ENCODE data around the gene THADA. TPM values are rescaled to one million over a fixed set of nuclear protein-coding genes. Genes with fewer than 3 reads are reported as not detected.

THADA gene
- total RNA-seq, 1 donor from 2014 or later: 50.6 TPM

- H3K36me3 ChIP-seq (ENCODE audit: control insufficient read depth in 3 of 3, insufficient read depth in 3 of 3, low read length in 3 of 3): no peaks in the 10 kb centered on the region
- no peaks in the 10 kb centered on the region for H3K27me3 ChIP-seq (ENCODE audit: control insufficient read depth in 3 of 3, insufficient read depth in 3 of 3, low read length in 3 of 3)
- no peak overlapping the region for H3K9ac ChIP-seq (ENCODE audit: low read depth in 1 of 3, low read length in 3 of 3)
- H3K27ac ChIP-seq (ENCODE audit: low read depth, low read length): no peak overlapping the region
- H3K9me3 ChIP-seq (ENCODE audit: control insufficient read depth in 3 of 3, low read length in 3 of 3): no peaks in the 10 kb centered on the region
- H3K4me1 ChIP-seq (ENCODE audit: control insufficient read depth in 3 of 3, insufficient read depth in 3 of 3, low read length in 3 of 3): peaks cover 2 to 9% (median 5%) of the 10 kb centered on the region in 3 donors
- no peak overlapping the region for H3K4me3 ChIP-seq (ENCODE audit: low read length in 3 of 3)
Measured at GRCh38 chr2:43421194-43421593, 174.6 kb downstream of the THADA start.

- no peaks in the 10 kb centered on the region for H3K27me3 ChIP-seq (ENCODE audit: control insufficient read depth in 3 of 3, insufficient read depth in 3 of 3, low read length in 3 of 3)
- no peak overlapping the region for H3K27ac ChIP-seq (ENCODE audit: low read depth, low read length)
- no peak overlapping the region for H3K9ac ChIP-seq (ENCODE audit: low read depth in 1 of 3, low read length in 3 of 3)
- H3K4me3 ChIP-seq (ENCODE audit: low read length in 3 of 3): no peak overlapping the region
- no peaks in the 10 kb centered on the region for H3K36me3 ChIP-seq (ENCODE audit: control insufficient read depth in 3 of 3, insufficient read depth in 3 of 3, low read length in 3 of 3)
- no peaks in the 10 kb centered on the region for H3K9me3 ChIP-seq (ENCODE audit: control insufficient read depth in 3 of 3, low read length in 3 of 3)
- peaks cover 0 to 7% (median 5%) of the 10 kb centered on the region in 3 donors for H3K4me1 ChIP-seq (ENCODE audit: control insufficient read depth in 3 of 3, insufficient read depth in 3 of 3, low read length in 3 of 3)
Measured at GRCh38 chr2:43420389-43420801, 175.4 kb downstream of the THADA start.

- Histone ChIP-seq H3K27ac (ENCODE audit: low read depth, low read length) (no peak overlapping the region), H3K4me1 (ENCODE audit: control insufficient read depth in 3 of 3, insufficient read depth in 3 of 3, low read length in 3 of 3) (peaks cover 0 to 12% (median 7%) of the 10 kb centered on the region in 3 donors), H3K27me3 (ENCODE audit: control insufficient read depth in 3 of 3, insufficient read depth in 3 of 3, low read length in 3 of 3) (no peaks in the 10 kb centered on the region), H3K36me3 (ENCODE audit: control insufficient read depth in 3 of 3, insufficient read depth in 3 of 3, low read length in 3 of 3) (no peaks in the 10 kb centered on the region), H3K9me3 (ENCODE audit: control insufficient read depth in 3 of 3, low read length in 3 of 3) (no peaks in the 10 kb centered on the region), H3K4me3 (ENCODE audit: low read length in 3 of 3) (no peak overlapping the region), H3K9ac (ENCODE audit: low read depth in 1 of 3, low read length in 3 of 3) (no peak overlapping the region)
Measured at GRCh38 chr2:43419876-43420275, 176.0 kb downstream of the THADA start.

GRCh38 chr2:43419243-43419642, 176.6 kb downstream of the THADA start:
- Histone ChIP-seq H3K4me3 (ENCODE audit: low read length in 3 of 3) (no peak overlapping the region), H3K27ac (ENCODE audit: low read depth, low read length) (no peak overlapping the region), H3K4me1 (ENCODE audit: control insufficient read depth in 3 of 3, insufficient read depth in 3 of 3, low read length in 3 of 3) (peaks cover under 1 to 17% (median 9%) of the 10 kb centered on the region in 3 donors), H3K27me3 (ENCODE audit: control insufficient read depth in 3 of 3, insufficient read depth in 3 of 3, low read length in 3 of 3) (no peaks in the 10 kb centered on the region), H3K36me3 (ENCODE audit: control insufficient read depth in 3 of 3, insufficient read depth in 3 of 3, low read length in 3 of 3) (no peaks in the 10 kb centered on the region), H3K9me3 (ENCODE audit: control insufficient read depth in 3 of 3, low read length in 3 of 3) (no peaks in the 10 kb centered on the region), H3K9ac (ENCODE audit: low read depth in 1 of 3, low read length in 3 of 3) (no peak overlapping the region)

GRCh38 chr2:43418680-43419079, 177.2 kb downstream of the THADA start:
- Histone ChIP-seq H3K9ac (ENCODE audit: low read depth in 1 of 3, low read length in 3 of 3) (no peak overlapping the region), H3K4me3 (ENCODE audit: low read length in 3 of 3) (no peak overlapping the region), H3K27me3 (ENCODE audit: control insufficient read depth in 3 of 3, insufficient read depth in 3 of 3, low read length in 3 of 3) (no peaks in the 10 kb centered on the region), H3K9me3 (ENCODE audit: control insufficient read depth in 3 of 3, low read length in 3 of 3) (no peaks in the 10 kb centered on the region), H3K36me3 (ENCODE audit: control insufficient read depth in 3 of 3, insufficient read depth in 3 of 3, low read length in 3 of 3) (no peaks in the 10 kb centered on the region), H3K4me1 (ENCODE audit: control insufficient read depth in 3 of 3, insufficient read depth in 3 of 3, low read length in 3 of 3) (peaks cover 2 to 17% (median 9%) of the 10 kb centered on the region in 3 donors), H3K27ac (ENCODE audit: low read depth, low read length) (no peak overlapping the region)

- Histone ChIP-seq H3K27ac (ENCODE audit: low read depth, low read length) (no peak overlapping the region), H3K9ac (ENCODE audit: low read depth in 1 of 3, low read length in 3 of 3) (peak overlapping the region in 1 of 3 donors; percentile 24), H3K27me3 (ENCODE audit: control insufficient read depth in 3 of 3, insufficient read depth in 3 of 3, low read length in 3 of 3) (no peaks in the 10 kb centered on the region), H3K4me1 (ENCODE audit: control insufficient read depth in 3 of 3, insufficient read depth in 3 of 3, low read length in 3 of 3) (peaks cover 2 to 20% (median 12%) of the 10 kb centered on the region in 3 donors), H3K36me3 (ENCODE audit: control insufficient read depth in 3 of 3, insufficient read depth in 3 of 3, low read length in 3 of 3) (no peaks in the 10 kb centered on the region), H3K4me3 (ENCODE audit: low read length in 3 of 3) (no peak overlapping the region), H3K9me3 (ENCODE audit: control insufficient read depth in 3 of 3, low read length in 3 of 3) (no peaks in the 10 kb centered on the region)
Measured at GRCh38 chr2:43417300-43417699, 178.5 kb downstream of the THADA start.

- Histone ChIP-seq H3K9me3 (ENCODE audit: control insufficient read depth in 3 of 3, low read length in 3 of 3) (no peaks in the 10 kb centered on the region), H3K27ac (ENCODE audit: low read depth, low read length) (peak overlapping the region; percentile 25), H3K4me3 (ENCODE audit: low read length in 3 of 3) (no peak overlapping the region), H3K36me3 (ENCODE audit: control insufficient read depth in 3 of 3, insufficient read depth in 3 of 3, low read length in 3 of 3) (no peaks in the 10 kb centered on the region), H3K9ac (ENCODE audit: low read depth in 1 of 3, low read length in 3 of 3) (no peak overlapping the region), H3K27me3 (ENCODE audit: control insufficient read depth in 3 of 3, insufficient read depth in 3 of 3, low read length in 3 of 3) (no peaks in the 10 kb centered on the region), H3K4me1 (ENCODE audit: control insufficient read depth in 3 of 3, insufficient read depth in 3 of 3, low read length in 3 of 3) (peaks cover 8 to 27% (median 17%) of the 10 kb centered on the region in 3 donors)
Measured at GRCh38 chr2:43415592-43415991, 180.2 kb downstream of the THADA start.

- Histone ChIP-seq H3K27me3 (ENCODE audit: control insufficient read depth in 3 of 3, insufficient read depth in 3 of 3, low read length in 3 of 3) (no peaks in the 10 kb centered on the region), H3K4me3 (ENCODE audit: low read length in 3 of 3) (no peak overlapping the region), H3K9me3 (ENCODE audit: control insufficient read depth in 3 of 3, low read length in 3 of 3) (no peaks in the 10 kb centered on the region), H3K27ac (ENCODE audit: low read depth, low read length) (peak overlapping the region; percentile 25), H3K9ac (ENCODE audit: low read depth in 1 of 3, low read length in 3 of 3) (no peak overlapping the region), H3K4me1 (ENCODE audit: control insufficient read depth in 3 of 3, insufficient read depth in 3 of 3, low read length in 3 of 3) (peaks cover 8 to 27% (median 17%) of the 10 kb centered on the region in 3 donors), H3K36me3 (ENCODE audit: control insufficient read depth in 3 of 3, insufficient read depth in 3 of 3, low read length in 3 of 3) (no peaks in the 10 kb centered on the region)
Measured at GRCh38 chr2:43414586-43415135, 181.2 kb downstream of the THADA start.

- H3K36me3 ChIP-seq (ENCODE audit: control insufficient read depth in 3 of 3, insufficient read depth in 3 of 3, low read length in 3 of 3): no peaks in the 10 kb centered on the region
- no peak overlapping the region for H3K4me3 ChIP-seq (ENCODE audit: low read length in 3 of 3)
- H3K27me3 ChIP-seq (ENCODE audit: control insufficient read depth in 3 of 3, insufficient read depth in 3 of 3, low read length in 3 of 3): no peaks in the 10 kb centered on the region
- no peak overlapping the region for H3K27ac ChIP-seq (ENCODE audit: low read depth, low read length)
- no peaks in the 10 kb centered on the region for H3K9me3 ChIP-seq (ENCODE audit: control insufficient read depth in 3 of 3, low read length in 3 of 3)
- peaks cover 8 to 27% (median 17%) of the 10 kb centered on the region in 3 donors for H3K4me1 ChIP-seq (ENCODE audit: control insufficient read depth in 3 of 3, insufficient read depth in 3 of 3, low read length in 3 of 3)
- no peak overlapping the region for H3K9ac ChIP-seq (ENCODE audit: low read depth in 1 of 3, low read length in 3 of 3)
Measured at GRCh38 chr2:43414033-43414432, 181.8 kb downstream of the THADA start.

- H3K27ac ChIP-seq (ENCODE audit: low read depth, low read length): no peak overlapping the region
- H3K27me3 ChIP-seq (ENCODE audit: control insufficient read depth in 3 of 3, insufficient read depth in 3 of 3, low read length in 3 of 3): no peaks in the 10 kb centered on the region
- H3K36me3 ChIP-seq (ENCODE audit: control insufficient read depth in 3 of 3, insufficient read depth in 3 of 3, low read length in 3 of 3): no peaks in the 10 kb centered on the region
- H3K4me1 ChIP-seq (ENCODE audit: control insufficient read depth in 3 of 3, insufficient read depth in 3 of 3, low read length in 3 of 3): peaks cover 8 to 24% (median 17%) of the 10 kb centered on the region in 3 donors
- H3K9me3 ChIP-seq (ENCODE audit: control insufficient read depth in 3 of 3, low read length in 3 of 3): no peaks in the 10 kb centered on the region
- H3K4me3 ChIP-seq (ENCODE audit: low read length in 3 of 3): no peak overlapping the region
- H3K9ac ChIP-seq (ENCODE audit: low read depth in 1 of 3, low read length in 3 of 3): no peak overlapping the region
Measured at GRCh38 chr2:43412114-43412753, 183.6 kb downstream of the THADA start.

All from skeletal muscle tissue (tissue), 4 donors.